ENCODE results near the gene CEP41. TPM values are rescaled to one million over a fixed set of nuclear protein-coding genes. Genes with fewer than 3 reads are reported as not detected.

Gene CEP41
- polyA plus RNA-seq, 1 donor from 2014 or later: 47.0 TPM

DNA sequence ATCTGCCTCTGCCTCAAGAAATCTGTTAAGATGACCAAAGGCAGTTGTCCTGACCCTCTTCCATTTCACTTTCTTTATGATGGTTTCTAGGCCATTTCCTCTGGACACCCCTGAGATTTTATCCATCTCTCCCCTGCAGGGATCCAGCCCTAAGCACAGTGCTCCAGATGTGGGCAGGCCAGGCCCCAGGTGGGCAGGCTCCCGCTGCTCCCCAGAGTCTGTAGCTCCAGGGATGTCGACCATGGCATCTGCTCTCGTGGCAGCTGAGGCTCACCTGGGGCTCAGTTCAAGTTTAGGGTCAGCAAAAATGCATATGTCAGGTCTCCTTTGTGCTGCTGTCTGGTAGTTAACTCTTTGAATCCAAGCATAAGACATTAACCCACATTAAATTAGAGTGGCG is 11.8 kb downstream of the CEP41 start:
- Histone ChIP-seq H3K9me2 (ENCODE audit: insufficient read depth, low read length) (no peaks in the 10 kb centered on the region), H3K27ac (ENCODE audit: low read length) (no peak overlapping the region), H4K20me1 (ENCODE audit: insufficient read depth) (no peaks in the 10 kb centered on the region), H3K4me3 (ENCODE audit: low read length) (no peak overlapping the region), H3K79me2 (replicated peaks; ENCODE audit: insufficient read depth, low read length) (peaks cover 6% of the 10 kb centered on the region), H2AFZ (ENCODE audit: low read depth, low read length) (no peak overlapping the region), H3F3A (ENCODE audit: insufficient read depth, low read length, poor library complexity, severe bottlenecking) (no peaks in the 10 kb centered on the region), H3K4me2 (ENCODE audit: low read length) (no peak overlapping the region), H3K9me3 (ENCODE audit: low read length) (no peaks in the 10 kb centered on the region), H3K36me3 (ENCODE audit: insufficient read depth, low read length) (no peaks in the 10 kb centered on the region), H3K27me3 (ENCODE audit: insufficient read depth, low read depth, low read length) (no peaks in the 10 kb centered on the region), H3K9ac (ENCODE audit: low read length) (no peak overlapping the region)
- TF ChIP-seq EP300 (conservative IDR thresholded peaks at IDR 0.05; ENCODE audit: poor library complexity, severe bottlenecking): no peak
- TF ChIP-seq POLR2AphosphoS5 (IDR thresholded peaks at IDR 0.05): no peak
- TF ChIP-seq, protein P1, sequence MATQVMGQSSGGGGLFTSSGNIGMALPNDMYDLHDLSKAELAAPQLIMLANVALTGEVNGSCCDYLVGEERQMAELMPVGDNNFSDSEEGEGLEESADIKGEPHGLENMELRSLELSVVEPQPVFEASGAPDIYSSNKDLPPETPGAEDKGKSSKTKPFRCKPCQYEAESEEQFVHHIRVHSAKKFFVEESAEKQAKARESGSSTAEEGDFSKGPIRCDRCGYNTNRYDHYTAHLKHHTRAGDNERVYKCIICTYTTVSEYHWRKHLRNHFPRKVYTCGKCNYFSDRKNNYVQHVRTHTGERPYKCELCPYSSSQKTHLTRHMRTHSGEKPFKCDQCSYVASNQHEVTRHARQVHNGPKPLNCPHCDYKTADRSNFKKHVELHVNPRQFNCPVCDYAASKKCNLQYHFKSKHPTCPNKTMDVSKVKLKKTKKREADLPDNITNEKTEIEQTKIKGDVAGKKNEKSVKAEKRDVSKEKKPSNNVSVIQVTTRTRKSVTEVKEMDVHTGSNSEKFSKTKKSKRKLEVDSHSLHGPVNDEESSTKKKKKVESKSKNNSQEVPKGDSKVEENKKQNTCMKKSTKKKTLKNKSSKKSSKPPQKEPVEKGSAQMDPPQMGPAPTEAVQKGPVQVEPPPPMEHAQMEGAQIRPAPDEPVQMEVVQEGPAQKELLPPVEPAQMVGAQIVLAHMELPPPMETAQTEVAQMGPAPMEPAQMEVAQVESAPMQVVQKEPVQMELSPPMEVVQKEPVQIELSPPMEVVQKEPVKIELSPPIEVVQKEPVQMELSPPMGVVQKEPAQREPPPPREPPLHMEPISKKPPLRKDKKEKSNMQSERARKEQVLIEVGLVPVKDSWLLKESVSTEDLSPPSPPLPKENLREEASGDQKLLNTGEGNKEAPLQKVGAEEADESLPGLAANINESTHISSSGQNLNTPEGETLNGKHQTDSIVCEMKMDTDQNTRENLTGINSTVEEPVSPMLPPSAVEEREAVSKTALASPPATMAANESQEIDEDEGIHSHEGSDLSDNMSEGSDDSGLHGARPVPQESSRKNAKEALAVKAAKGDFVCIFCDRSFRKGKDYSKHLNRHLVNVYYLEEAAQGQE (IDR thresholded peaks at IDR 0.05; ENCODE audit: borderline replicate concordance): no peak
- no peak for TF ChIP-seq EZH2 (IDR thresholded peaks at IDR 0.05; ENCODE audit: borderline replicate concordance, insufficient read depth, low read length, poor library complexity, severe bottlenecking)
- TF ChIP-seq, protein P2, sequence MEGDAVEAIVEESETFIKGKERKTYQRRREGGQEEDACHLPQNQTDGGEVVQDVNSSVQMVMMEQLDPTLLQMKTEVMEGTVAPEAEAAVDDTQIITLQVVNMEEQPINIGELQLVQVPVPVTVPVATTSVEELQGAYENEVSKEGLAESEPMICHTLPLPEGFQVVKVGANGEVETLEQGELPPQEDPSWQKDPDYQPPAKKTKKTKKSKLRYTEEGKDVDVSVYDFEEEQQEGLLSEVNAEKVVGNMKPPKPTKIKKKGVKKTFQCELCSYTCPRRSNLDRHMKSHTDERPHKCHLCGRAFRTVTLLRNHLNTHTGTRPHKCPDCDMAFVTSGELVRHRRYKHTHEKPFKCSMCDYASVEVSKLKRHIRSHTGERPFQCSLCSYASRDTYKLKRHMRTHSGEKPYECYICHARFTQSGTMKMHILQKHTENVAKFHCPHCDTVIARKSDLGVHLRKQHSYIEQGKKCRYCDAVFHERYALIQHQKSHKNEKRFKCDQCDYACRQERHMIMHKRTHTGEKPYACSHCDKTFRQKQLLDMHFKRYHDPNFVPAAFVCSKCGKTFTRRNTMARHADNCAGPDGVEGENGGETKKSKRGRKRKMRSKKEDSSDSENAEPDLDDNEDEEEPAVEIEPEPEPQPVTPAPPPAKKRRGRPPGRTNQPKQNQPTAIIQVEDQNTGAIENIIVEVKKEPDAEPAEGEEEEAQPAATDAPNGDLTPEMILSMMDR (IDR thresholded peaks at IDR 0.05; ENCODE audit: poor library complexity, severe bottlenecking): no peak
- no peak for TF ChIP-seq RAD21 (conservative IDR thresholded peaks at IDR 0.05)
- no peak for TF ChIP-seq SMC3 (conservative IDR thresholded peaks at IDR 0.05; ENCODE audit: poor library complexity)
- TF ChIP-seq TAF1 (IDR thresholded peaks at IDR 0.05; ENCODE audit: low read depth): no peak
- TF ChIP-seq MXI1 (conservative IDR thresholded peaks at IDR 0.05; ENCODE audit: poor library complexity, severe bottlenecking): no peak

DNA sequence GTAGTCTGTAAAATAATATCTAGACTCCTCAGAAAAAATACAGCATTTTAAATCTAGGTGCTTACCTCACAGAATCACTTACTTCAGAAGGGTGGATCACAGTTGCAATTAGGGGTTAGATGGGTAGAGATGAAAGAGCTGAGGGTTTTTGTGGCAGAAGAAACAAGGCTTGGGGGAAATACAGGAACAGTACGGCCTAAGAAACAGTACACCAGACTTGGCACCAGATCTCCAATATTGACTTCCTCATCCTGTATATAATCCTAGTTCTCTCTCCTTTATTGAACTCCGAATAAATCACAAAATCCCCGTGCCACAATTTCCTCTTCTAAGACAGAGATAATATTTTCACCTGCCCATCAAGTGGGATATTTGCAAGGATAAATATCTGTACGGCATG is 14.3 kb downstream of the CEP41 start:
- Histone ChIP-seq H3K9ac (ENCODE audit: low read length) (peak overlapping the region; percentile 40), H3K27me3 (ENCODE audit: insufficient read depth, low read depth, low read length) (no peaks in the 10 kb centered on the region), H3K4me2 (ENCODE audit: low read length) (peak overlapping the region; percentile 40), H3K27ac (ENCODE audit: low read length) (peak overlapping the region; percentile 74), H3K79me2 (replicated peaks; ENCODE audit: insufficient read depth, low read length) (peaks cover 19% of the 10 kb centered on the region), H3K9me3 (ENCODE audit: low read length) (no peaks in the 10 kb centered on the region), H3K36me3 (ENCODE audit: insufficient read depth, low read length) (no peaks in the 10 kb centered on the region), H3K9me2 (ENCODE audit: insufficient read depth, low read length) (no peaks in the 10 kb centered on the region), H4K20me1 (ENCODE audit: insufficient read depth) (no peaks in the 10 kb centered on the region), H2AFZ (ENCODE audit: low read depth, low read length) (peak overlapping the region; percentile 0), H3K4me3 (ENCODE audit: low read length) (peak overlapping the region; percentile 31), H3F3A (ENCODE audit: insufficient read depth, low read length, poor library complexity, severe bottlenecking) (no peaks in the 10 kb centered on the region)
- peak; percentile 16 for TF ChIP-seq EP300 (conservative IDR thresholded peaks at IDR 0.05; ENCODE audit: poor library complexity, severe bottlenecking)
- no peak for TF ChIP-seq EZH2 (IDR thresholded peaks at IDR 0.05; ENCODE audit: borderline replicate concordance, insufficient read depth, low read length, poor library complexity, severe bottlenecking)

Data from neural cell (in vitro differentiated cells).